Measurements from ENCODE around the gene PDZRN4. TPM values are rescaled to one million over a fixed set of nuclear protein-coding genes. Genes with fewer than 3 reads are reported as not detected.

PDZRN4 gene
- total and polyA plus RNA-seq, 8 donors, result 0.58 to 29.0 (median 2.2) TPM

- Histone ChIP-seq H3K27ac (no peak overlapping the region), H3K4me1 (no peaks in the 10 kb centered on the region), H3K4me3 (no peak overlapping the region), H3K9me3 (no peaks in the 10 kb centered on the region), H3K36me3 (no peaks in the 10 kb centered on the region), H3K27me3 (no peaks in the 10 kb centered on the region)
- no peak for DNase-seq
- no peak for TF ChIP-seq EP300 (IDR thresholded peaks at IDR 0.05)
- no peak for TF ChIP-seq POLR2A (IDR thresholded peaks at IDR 0.05)
- no peak for TF ChIP-seq POLR2AphosphoS5 (IDR thresholded peaks at IDR 0.05)
- TF ChIP-seq, protein P1, sequence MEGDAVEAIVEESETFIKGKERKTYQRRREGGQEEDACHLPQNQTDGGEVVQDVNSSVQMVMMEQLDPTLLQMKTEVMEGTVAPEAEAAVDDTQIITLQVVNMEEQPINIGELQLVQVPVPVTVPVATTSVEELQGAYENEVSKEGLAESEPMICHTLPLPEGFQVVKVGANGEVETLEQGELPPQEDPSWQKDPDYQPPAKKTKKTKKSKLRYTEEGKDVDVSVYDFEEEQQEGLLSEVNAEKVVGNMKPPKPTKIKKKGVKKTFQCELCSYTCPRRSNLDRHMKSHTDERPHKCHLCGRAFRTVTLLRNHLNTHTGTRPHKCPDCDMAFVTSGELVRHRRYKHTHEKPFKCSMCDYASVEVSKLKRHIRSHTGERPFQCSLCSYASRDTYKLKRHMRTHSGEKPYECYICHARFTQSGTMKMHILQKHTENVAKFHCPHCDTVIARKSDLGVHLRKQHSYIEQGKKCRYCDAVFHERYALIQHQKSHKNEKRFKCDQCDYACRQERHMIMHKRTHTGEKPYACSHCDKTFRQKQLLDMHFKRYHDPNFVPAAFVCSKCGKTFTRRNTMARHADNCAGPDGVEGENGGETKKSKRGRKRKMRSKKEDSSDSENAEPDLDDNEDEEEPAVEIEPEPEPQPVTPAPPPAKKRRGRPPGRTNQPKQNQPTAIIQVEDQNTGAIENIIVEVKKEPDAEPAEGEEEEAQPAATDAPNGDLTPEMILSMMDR (IDR thresholded peaks at IDR 0.05), result no peak
- WGBS, 5 donors, result 76 to 86% (median 80%) methylated on average over 1 of the region's 1 CpG
- intact Hi-C loops (cut with DNase I; ENCODE audit: low total_unique reads), result no loop called here
These were observed 271.7 kb downstream of the PDZRN4 start for GRCh38 chr12:41459906-41460214.

- Histone ChIP-seq H3K27me3 (no peaks in the 10 kb centered on the region), H3K9me3 (no peaks in the 10 kb centered on the region), H3K27ac (no peak overlapping the region), H3K4me3 (no peak overlapping the region), H3K36me3 (no peaks in the 10 kb centered on the region), H3K4me1 (peaks cover 0 to 9% (median 3%) of the 10 kb centered on the region in 4 donors)
- WGBS, 5 donors, result 65 to 87% (median 81%) methylated on average over 3 of the region's 3 CpGs
- TF ChIP-seq, protein P1 (IDR thresholded peaks at IDR 0.05), result no peak
- TF ChIP-seq POLR2A (IDR thresholded peaks at IDR 0.05) (no peak), POLR2AphosphoS5 (IDR thresholded peaks at IDR 0.05) (no peak), EP300 (IDR thresholded peaks at IDR 0.05) (no peak)
- DNase-seq, result no peak
- intact Hi-C loops (cut with DNase I; ENCODE audit: low total_unique reads), result no loop called here
These were observed 272.8 kb downstream of the PDZRN4 start for GRCh38 chr12:41460906-41461305.

GRCh38 chr12:41462312-41462711 lies 274.2 kb downstream of the PDZRN4 start:
- no peak for DNase-seq
- no peaks in the 10 kb centered on the region for H3K36me3 ChIP-seq
- H3K4me3 ChIP-seq, result no peak overlapping the region
- TF ChIP-seq EP300 (IDR thresholded peaks at IDR 0.05) (no peak), POLR2AphosphoS5 (IDR thresholded peaks at IDR 0.05) (no peak), POLR2A (IDR thresholded peaks at IDR 0.05) (no peak)
- TF ChIP-seq, protein P1 (IDR thresholded peaks at IDR 0.05), result no peak
- H3K4me1 ChIP-seq, result peaks cover 0 to 16% (median 4%) of the 10 kb centered on the region in 4 donors
- H3K27me3 ChIP-seq, result no peaks in the 10 kb centered on the region
- no peak overlapping the region for H3K27ac ChIP-seq
- intact Hi-C loops (cut with DNase I; ENCODE audit: low total_unique reads), result no loop called here
- no peaks in the 10 kb centered on the region for H3K9me3 ChIP-seq

GRCh38 chr12:41465526-41465925 lies 277.4 kb downstream of the PDZRN4 start:
- H3K36me3 ChIP-seq, result no peaks in the 10 kb centered on the region
- H3K27ac ChIP-seq, result no peak overlapping the region
- H3K4me1 ChIP-seq, result peaks cover 0 to 16% (median 4%) of the 10 kb centered on the region in 4 donors
- TF ChIP-seq POLR2AphosphoS5 (IDR thresholded peaks at IDR 0.05), result no peak
- TF ChIP-seq, protein P1 (IDR thresholded peaks at IDR 0.05), result no peak
- 9 to 35% (median 19%) methylated on average over 1 of the region's 1 CpG for WGBS, 5 donors
- intact Hi-C loops (cut with DNase I; ENCODE audit: low total_unique reads), result no loop called here
- no peaks in the 10 kb centered on the region for H3K9me3 ChIP-seq
- no peaks in the 10 kb centered on the region for H3K27me3 ChIP-seq
- DNase-seq, result no peak
- no peak overlapping the region for H3K4me3 ChIP-seq

Data from stomach (tissue), 9 donors.